Fibroblast of lung (primary cell): ENCODE results near the gene DOCK3. TPM values are rescaled to one million over a fixed set of nuclear protein-coding genes. Genes with fewer than 3 reads are reported as not detected.

Experiments used
- DNase-seq, 2 donors: peaks; one replicate each; pipeline versions ENCODE4 v3.0.0 to v3.0.0-alpha.2; 2010; ENCODE audit warnings: low read depth in 2 of 2
- H2AFZ ChIP-seq: 2 replicates; pipeline ENCODE4 v1.5.1; 2012; ENCODE audit warnings: low read length, control low read depth, inconsistent platforms
- H3K27ac ChIP-seq: 2 replicates; pipeline ENCODE4 v1.5.1; 2011; ENCODE audit warnings: low read length, control low read depth; ENCODE audit not compliant: insufficient read depth
- H3K27me3 ChIP-seq: 2 replicates; pipeline ENCODE4 v1.5.1; 2011; ENCODE audit warnings: mild to moderate bottlenecking, low read length; ENCODE audit not compliant: control insufficient read depth, insufficient read depth
- H3K36me3 ChIP-seq: 2 replicates; pipeline ENCODE4 v1.5.1; 2011; ENCODE audit warnings: low read length; ENCODE audit not compliant: control insufficient read depth, insufficient read depth
- H3K4me1 ChIP-seq: 2 replicates; pipeline ENCODE4 v1.5.1; 2011; ENCODE audit warnings: low read length; ENCODE audit not compliant: control insufficient read depth, insufficient read depth; ENCODE audit errors: extremely low read depth
- H3K4me2 ChIP-seq: 2 replicates; pipeline ENCODE4 v1.5.1; 2011; ENCODE audit warnings: low read length, control low read depth; ENCODE audit not compliant: insufficient read depth; ENCODE audit errors: extremely low read depth
- H3K4me3 ChIP-seq, 4 experiments: fragments of 200-600 bp in 1 of 4; sonication (generic) in 1 of 4; replicated peaks in 1 of 4; 2 replicates each; pipeline ENCODE4 v1.5.1; 2011 to 2016; ENCODE audit warnings: low read length in 4 of 4, low read depth in 3 of 4, mild to moderate bottlenecking in 3 of 4, control low read depth in 2 of 4, inconsistent platforms in 1 of 4, mixed read lengths in 1 of 4; ENCODE audit not compliant: insufficient read depth in 1 of 4; ENCODE audit errors: control extremely low read depth in 1 of 4
- H3K79me2 ChIP-seq: 2 replicates; pipeline ENCODE4 v1.5.1; 2012; ENCODE audit warnings: mild to moderate bottlenecking, low read length, inconsistent platforms; ENCODE audit not compliant: control insufficient read depth, insufficient read depth
- H3K9ac ChIP-seq: 2 replicates; pipeline ENCODE4 v1.5.1; 2011; ENCODE audit warnings: mild to moderate bottlenecking, low read length, control low read depth; ENCODE audit not compliant: insufficient read depth
- H3K9me3 ChIP-seq: 2 replicates; pipeline ENCODE4 v1.5.1; 2012; ENCODE audit warnings: low read depth, low read length; ENCODE audit not compliant: control insufficient read depth, insufficient read depth
- H4K20me1 ChIP-seq: 2 replicates; pipeline ENCODE4 v1.5.1; 2011; ENCODE audit warnings: low read length; ENCODE audit not compliant: control insufficient read depth, insufficient read depth; ENCODE audit errors: extremely low read depth
- CTCF ChIP-seq, 2 donors: IDR thresholded peaks in 1 of 2; conservative IDR thresholded peaks in 1 of 2; 1 replicate in 1 of 2; 2 replicates in 1 of 2; pipeline ENCODE4 v1.5.1; 2011 to 2012; ENCODE audit warnings: low read length in 2 of 2, control low read depth in 1 of 2, inconsistent platforms in 1 of 2, low read depth in 1 of 2, mild to moderate bottlenecking in 1 of 2
- EZH2 ChIP-seq: IDR thresholded peaks from 2 replicates; pipeline ENCODE4 v1.5.1; 2012; ENCODE audit warnings: low read length, control low read depth, mild to moderate bottlenecking; ENCODE audit errors: missing control alignments
- polyA plus RNA-seq, 2 donors: library from polyadenylated mRNA; depleted of rRNA in 1 of 2; stranded (reverse) in 1 of 2; unstranded in 1 of 2; fragments of >200 nt; gene quantifications; 2 replicates each; pipeline ENCODE4 v1.2.1, GENCODE V29; 2011 to 2012; ENCODE audit warnings: missing spikeins in 1 of 2
- total RNA-seq: library from RNA; depleted of rRNA; stranded (reverse); fragments of >200 nt; gene quantifications from 2 replicates; pipeline ENCODE4 v1.2.1, GENCODE V29; 2014

The DOCK3 gene
- total and polyA plus RNA-seq, 2 donors (not counting 1 experiment from before 2014, with no cell fraction given) = 0.07 to 0.17 TPM

DNA sequence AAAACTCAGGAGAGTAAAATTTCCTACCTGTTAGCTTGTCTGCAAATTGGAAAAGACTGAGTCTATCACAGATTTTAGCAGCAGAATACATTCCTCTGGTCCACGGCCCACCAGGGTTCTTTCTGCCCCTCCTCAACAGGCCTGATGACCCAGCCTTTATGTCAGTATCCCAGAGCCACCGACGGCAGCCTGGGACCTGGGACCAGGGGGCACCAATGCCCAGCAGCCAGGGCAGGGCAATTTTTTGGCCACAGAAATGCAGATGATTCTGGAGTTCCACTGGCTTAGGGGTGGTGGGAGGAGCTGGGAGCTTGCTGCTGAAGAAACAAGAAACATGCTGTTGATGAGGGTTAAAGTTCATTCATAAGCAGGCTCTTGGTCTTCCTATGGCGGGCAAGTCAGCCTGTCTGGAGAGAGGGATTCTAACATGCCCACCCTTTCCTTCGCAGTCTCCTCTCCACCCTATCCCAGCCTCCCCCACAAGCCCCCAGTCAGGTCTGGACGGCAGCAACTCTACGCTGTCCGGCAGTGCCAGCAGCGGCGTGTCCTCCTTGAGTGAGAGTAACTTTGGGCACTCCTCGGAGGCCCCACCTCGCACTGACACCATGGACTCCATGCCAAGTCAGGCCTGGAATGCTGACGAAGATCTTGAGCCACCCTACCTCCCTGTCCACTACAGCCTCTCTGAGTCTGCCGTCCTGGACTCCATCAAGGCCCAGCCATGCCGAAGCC is 706.0 kb downstream of the DOCK3 start:
- Histone ChIP-seq H3K9ac (no peak overlapping the region), H2AFZ (no peak overlapping the region), H3K9me3 (no peaks in the 10 kb centered on the region), H3K36me3 (no peaks in the 10 kb centered on the region), H3K79me2 (peaks cover 15% of the 10 kb centered on the region), H4K20me1 (no peaks in the 10 kb centered on the region), H3K4me2 (no peak overlapping the region), H3K4me1 (no peaks in the 10 kb centered on the region), H3K4me3 (no peak overlapping the region), H3K27me3 (no peaks in the 10 kb centered on the region), H3K27ac (no peak overlapping the region)
- no peak for DNase-seq
- TF ChIP-seq EZH2 (no peak), CTCF (conservative IDR thresholded peaks at IDR 0.05 in 1 of 2, IDR thresholded peaks at IDR 0.05 in 1 of 2; ENCODE audit: low read depth in 1 of 2, low read length in 2 of 2) (no peak)

DNA sequence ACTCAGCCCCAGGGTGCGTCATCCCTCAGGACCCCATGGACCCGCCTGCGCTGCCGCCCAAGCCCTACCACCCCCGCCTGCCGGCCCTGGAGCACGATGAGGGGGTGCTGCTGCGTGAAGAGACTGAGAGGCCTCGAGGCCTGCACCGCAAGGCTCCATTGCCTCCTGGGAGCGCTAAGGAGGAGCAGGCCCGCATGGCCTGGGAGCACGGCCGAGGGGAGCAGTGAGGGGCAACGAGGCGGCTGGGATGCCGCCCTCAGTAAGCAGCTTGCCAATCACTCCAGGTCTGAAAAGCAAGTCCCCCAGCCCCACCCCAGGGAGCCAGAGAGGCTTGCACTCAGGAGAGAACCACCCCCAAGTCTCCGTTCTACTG is 706.6 kb downstream of the DOCK3 start:
- no peak overlapping the region for H3K4me3 ChIP-seq
- no peak overlapping the region for H3K4me2 ChIP-seq
- H3K9me3 ChIP-seq = no peaks in the 10 kb centered on the region
- no peaks in the 10 kb centered on the region for H3K36me3 ChIP-seq
- no peak overlapping the region for H2AFZ ChIP-seq
- H3K4me1 ChIP-seq = no peaks in the 10 kb centered on the region
- no peak overlapping the region for H3K9ac ChIP-seq
- H3K27ac ChIP-seq = no peak overlapping the region
- H3K79me2 ChIP-seq = peaks cover 20% of the 10 kb centered on the region
- DNase-seq = no peak
- H4K20me1 ChIP-seq = no peaks in the 10 kb centered on the region
- H3K27me3 ChIP-seq = no peaks in the 10 kb centered on the region
- TF ChIP-seq EZH2 = no peak
- TF ChIP-seq CTCF (conservative IDR thresholded peaks at IDR 0.05 in 1 of 2, IDR thresholded peaks at IDR 0.05 in 1 of 2; ENCODE audit: low read depth in 1 of 2, low read length in 2 of 2) = no peak

DNA sequence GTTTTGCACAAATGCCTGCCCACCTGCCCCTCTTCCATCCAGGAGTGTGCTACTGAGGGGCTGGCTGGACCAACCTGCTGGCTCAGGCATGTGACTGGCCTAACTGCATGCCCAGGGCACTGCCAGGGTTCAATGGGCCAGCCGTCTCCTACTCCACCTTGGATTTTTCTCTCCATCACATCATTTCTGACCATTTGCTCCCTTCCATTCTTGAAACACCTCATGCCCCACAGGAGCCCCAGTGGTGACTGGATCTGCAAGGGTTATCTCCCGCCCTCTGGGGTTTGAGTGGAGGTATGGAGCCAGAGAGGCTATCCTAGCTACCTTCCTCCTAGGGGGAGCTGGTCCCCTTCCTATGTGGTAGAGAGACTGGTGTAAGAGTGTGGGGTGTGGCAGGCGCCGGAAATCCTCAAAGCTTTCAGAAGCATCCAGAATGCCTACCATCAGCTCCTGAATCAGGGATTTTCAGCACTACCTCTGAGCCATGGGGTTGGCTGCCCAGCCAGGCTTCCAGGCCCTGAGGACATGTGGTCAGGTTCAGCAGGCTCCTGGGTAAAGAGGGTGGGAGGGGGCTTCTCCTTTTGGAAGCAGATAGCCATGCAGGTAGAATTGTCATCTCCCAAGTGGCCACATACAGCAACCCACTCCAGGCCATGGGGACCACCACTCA is 707.5 kb downstream of the DOCK3 start:
- Histone ChIP-seq H3K4me3 (no peak overlapping the region), H3K27ac (no peak overlapping the region), H2AFZ (no peak overlapping the region), H3K27me3 (no peaks in the 10 kb centered on the region), H4K20me1 (no peaks in the 10 kb centered on the region), H3K79me2 (peaks cover 28% of the 10 kb centered on the region), H3K36me3 (no peaks in the 10 kb centered on the region), H3K9ac (no peak overlapping the region), H3K9me3 (no peaks in the 10 kb centered on the region), H3K4me1 (peaks cover 7% of the 10 kb centered on the region), H3K4me2 (no peak overlapping the region)
- no peak for DNase-seq
- TF ChIP-seq CTCF (conservative IDR thresholded peaks at IDR 0.05 in 1 of 2, IDR thresholded peaks at IDR 0.05 in 1 of 2; ENCODE audit: low read depth in 1 of 2, low read length in 2 of 2) (no peak), EZH2 (no peak)
